Measurements from ENCODE around the gene PPP1R7. TPM values are rescaled to one million over a fixed set of nuclear protein-coding genes. Genes with fewer than 3 reads are reported as not detected.

The PPP1R7 gene
- polyA plus RNA-seq, 1 of the 3 experiments (the other 2 are of a cell fraction) = 56.9 TPM

DNA sequence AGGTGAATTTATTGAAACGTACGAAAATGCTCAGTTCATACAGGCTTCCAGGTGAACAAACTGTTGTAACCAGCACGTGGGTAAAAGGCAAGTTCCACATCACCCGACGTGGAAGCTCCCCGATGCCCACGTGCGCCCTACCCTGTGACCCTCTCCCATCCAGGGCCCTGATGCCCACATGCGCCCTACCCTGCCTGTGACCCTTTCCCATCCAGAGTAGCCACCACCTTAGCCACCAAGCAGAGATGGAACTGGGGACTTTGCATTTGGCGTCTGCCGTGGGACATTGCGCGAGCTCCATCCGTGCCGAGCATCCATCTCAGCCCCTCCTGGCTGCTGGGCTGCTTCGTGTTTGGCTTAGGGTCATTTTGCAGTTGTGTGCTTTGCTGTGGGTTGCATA, 75.7 kb downstream of the PPP1R7 start:
- DNase-seq = no peak
- TF ChIP-seq, protein P1, sequence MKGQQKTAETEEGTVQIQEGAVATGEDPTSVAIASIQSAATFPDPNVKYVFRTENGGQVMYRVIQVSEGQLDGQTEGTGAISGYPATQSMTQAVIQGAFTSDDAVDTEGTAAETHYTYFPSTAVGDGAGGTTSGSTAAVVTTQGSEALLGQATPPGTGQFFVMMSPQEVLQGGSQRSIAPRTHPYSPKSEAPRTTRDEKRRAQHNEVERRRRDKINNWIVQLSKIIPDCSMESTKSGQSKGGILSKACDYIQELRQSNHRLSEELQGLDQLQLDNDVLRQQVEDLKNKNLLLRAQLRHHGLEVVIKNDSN (IDR thresholded peaks at IDR 0.05; ENCODE audit: borderline replicate concordance, low read depth) = no peak
- TF ChIP-seq RCOR1 (IDR thresholded peaks at IDR 0.05; ENCODE audit: low read length) = no peak
- TF ChIP-seq MEF2A (IDR thresholded peaks at IDR 0.05; ENCODE audit: borderline replicate concordance, low read depth) = no peak
- TF ChIP-seq FOXJ3 (CRISPR knock-in tag; IDR thresholded peaks at IDR 0.05) = no peak
- TF ChIP-seq FOXM1 (IDR thresholded peaks at IDR 0.05; ENCODE audit: low read depth) = no peak
- TF ChIP-seq, protein P2, sequence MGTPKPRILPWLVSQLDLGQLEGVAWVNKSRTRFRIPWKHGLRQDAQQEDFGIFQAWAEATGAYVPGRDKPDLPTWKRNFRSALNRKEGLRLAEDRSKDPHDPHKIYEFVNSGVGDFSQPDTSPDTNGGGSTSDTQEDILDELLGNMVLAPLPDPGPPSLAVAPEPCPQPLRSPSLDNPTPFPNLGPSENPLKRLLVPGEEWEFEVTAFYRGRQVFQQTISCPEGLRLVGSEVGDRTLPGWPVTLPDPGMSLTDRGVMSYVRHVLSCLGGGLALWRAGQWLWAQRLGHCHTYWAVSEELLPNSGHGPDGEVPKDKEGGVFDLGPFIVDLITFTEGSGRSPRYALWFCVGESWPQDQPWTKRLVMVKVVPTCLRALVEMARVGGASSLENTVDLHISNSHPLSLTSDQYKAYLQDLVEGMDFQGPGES (IDR thresholded peaks at IDR 0.05; ENCODE audit: low read depth, low read length) = no peak
- TF ChIP-seq POLR2AphosphoS5 (IDR thresholded peaks at IDR 0.05; ENCODE audit: low read depth, low read length) = no peak
- TF ChIP-seq GABPA (IDR thresholded peaks at IDR 0.05; ENCODE audit: low read depth) = no peak
- TF ChIP-seq NRF1 (IDR thresholded peaks at IDR 0.05; ENCODE audit: low read depth, low read length) = no peak
- no peak for TF ChIP-seq RXRA (IDR thresholded peaks at IDR 0.05; ENCODE audit: borderline replicate concordance, low read depth)
- TF ChIP-seq RFX5 (IDR thresholded peaks at IDR 0.05; ENCODE audit: low read length) = no peak
- no peak for TF ChIP-seq TAF1 (IDR thresholded peaks at IDR 0.05; ENCODE audit: borderline replicate concordance, low read depth, low read length)
- no peak for TF ChIP-seq JUND (IDR thresholded peaks at IDR 0.05)
- TF ChIP-seq NFIC (IDR thresholded peaks at IDR 0.05; ENCODE audit: borderline replicate concordance) = no peak
- TF ChIP-seq GATA2 (CRISPR knock-in tag; IDR thresholded peaks at IDR 0.05) = no peak
- no peak for TF ChIP-seq SIN3A (IDR thresholded peaks at IDR 0.05; ENCODE audit: borderline replicate concordance, low read depth, low read length)
- no peak for TF ChIP-seq CHD2 (IDR thresholded peaks at IDR 0.05; ENCODE audit: low read length, partially characterized antibody)
- no peak for TF ChIP-seq MAX (IDR thresholded peaks at IDR 0.05; ENCODE audit: low read depth)
- no peaks in the 10 kb centered on the region for H3K9me2 ChIP-seq
- H4K20me1 ChIP-seq (ENCODE audit: insufficient read depth) = peaks cover 31% of the 10 kb centered on the region
- no peak overlapping the region for H2AFZ ChIP-seq (ENCODE audit: low read depth)
- peaks cover 9 to 26% of the 10 kb centered on the region in 2 experiments; a peak in 1 of 4 replicates for H3K4me1 ChIP-seq (ENCODE audit: control insufficient read depth in 1 of 2, insufficient read depth in 2 of 2, low read depth in 1 of 2, low read length in 1 of 2)
- H3K4me3 ChIP-seq (ENCODE audit: low read depth in 2 of 2, low read length in 1 of 2) = no peak overlapping the region
- POLR2A ChIA-PET = interaction anchor here (0.6 kb wide), 1 partner anchor 125 kb away, joined by 3 read pairs; no protein-coding TSS in a partner anchor
- CTCF ChIA-PET = interaction anchor here (2.7 kb wide), 1 partner anchor 375 kb away, joined by 10 read pairs; no protein-coding TSS in a partner anchor
- peaks cover 9 to 47% of the 10 kb centered on the region in 2 experiments for H3K36me3 ChIP-seq (replicated peaks in 1 of 2; ENCODE audit: control insufficient read depth in 1 of 2, insufficient read depth in 2 of 2, low read length in 1 of 2)
- no peak overlapping the region for H3K4me2 ChIP-seq
- no peak overlapping the region for H3K27ac ChIP-seq (ENCODE audit: low read depth in 2 of 2, low read length in 1 of 2)
- no peak overlapping the region for H3K9ac ChIP-seq
- no peaks in the 10 kb centered on the region for H3K9me3 ChIP-seq
- no peaks in the 10 kb centered on the region for H3K79me2 ChIP-seq (ENCODE audit: insufficient read depth)
- WGBS (ENCODE audit: low lambda C conversion rate) = 91% methylated on average over 16 of the region's 16 CpGs
- H3K27me3 ChIP-seq (ENCODE audit: insufficient read depth) = no peaks in the 10 kb centered on the region
- peaks cover 19% of the 10 kb centered on the region for H3F3A ChIP-seq (replicated peaks; ENCODE audit: insufficient read depth)
